Sigmoid colon (tissue), 4 donors: ENCODE measurements around the gene JAKMIP1.

Source experiments
- CTCF ChIP-seq, 4 experiments: fragments of 450-650 bp in 3 of 4; fragments of 200-600 bp in 1 of 4; IDR thresholded peaks; one replicate each; pipeline ENCODE4 v1.5.1; 2016 to 2019; ENCODE audit warnings: antibody characterized with exemption in 4 of 4, mild to moderate bottlenecking in 3 of 4, moderate library complexity in 2 of 4
- EP300 ChIP-seq, 4 donors: sonication (generic); formaldehyde crosslinking; IDR thresholded peaks; one replicate each; pipeline ENCODE4 v1.6.1; 2017; ENCODE audit warnings: antibody characterized with exemption in 4 of 4
- POLR2A ChIP-seq, 2 donors: fragments of 450-650 bp; IDR thresholded peaks; one replicate each; pipeline ENCODE4 v1.6.1; 2016; ENCODE audit warnings: antibody characterized with exemption in 2 of 2, mild to moderate bottlenecking in 2 of 2, moderate library complexity in 2 of 2
- POLR2AphosphoS5 ChIP-seq, 4 donors: sonication (generic); formaldehyde crosslinking; IDR thresholded peaks; one replicate each; pipeline ENCODE4 v1.6.1; 2017; ENCODE audit warnings: antibody characterized with exemption in 4 of 4

DNA sequence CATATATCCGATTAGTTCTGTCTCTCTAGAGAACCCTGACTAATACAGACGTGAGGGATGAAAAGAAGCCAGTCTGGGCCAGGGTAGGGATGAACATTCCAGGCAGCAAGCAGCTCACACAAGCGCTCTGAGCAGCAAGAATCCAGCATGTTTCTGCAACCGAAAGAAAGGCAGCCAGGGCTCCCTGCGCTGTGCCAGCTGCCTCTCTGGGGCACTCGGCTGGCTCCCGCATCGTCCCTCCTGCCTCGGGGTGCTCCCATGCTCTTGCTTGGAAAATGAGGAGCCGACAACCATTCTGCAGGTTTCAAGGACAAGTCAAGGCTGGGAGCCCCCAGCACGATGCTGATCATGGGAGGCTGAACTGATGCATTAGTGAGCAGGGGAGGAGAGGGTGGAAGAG lies 7.0 kb downstream of the JAKMIP1 start:
- TF ChIP-seq CTCF (IDR thresholded peaks at IDR 0.05) (no peak), POLR2A (IDR thresholded peaks at IDR 0.05) (no peak), EP300 (IDR thresholded peaks at IDR 0.05) (no peak), POLR2AphosphoS5 (IDR thresholded peaks at IDR 0.05) (no peak)
